ENCODE data around the gene TYRO3. TPM values are rescaled to one million over a fixed set of nuclear protein-coding genes. Genes with fewer than 3 reads are reported as not detected.

Gene TYRO3
- total RNA-seq, 2 donors from 2014 or later = 4.1 to 8.5 TPM

DNA sequence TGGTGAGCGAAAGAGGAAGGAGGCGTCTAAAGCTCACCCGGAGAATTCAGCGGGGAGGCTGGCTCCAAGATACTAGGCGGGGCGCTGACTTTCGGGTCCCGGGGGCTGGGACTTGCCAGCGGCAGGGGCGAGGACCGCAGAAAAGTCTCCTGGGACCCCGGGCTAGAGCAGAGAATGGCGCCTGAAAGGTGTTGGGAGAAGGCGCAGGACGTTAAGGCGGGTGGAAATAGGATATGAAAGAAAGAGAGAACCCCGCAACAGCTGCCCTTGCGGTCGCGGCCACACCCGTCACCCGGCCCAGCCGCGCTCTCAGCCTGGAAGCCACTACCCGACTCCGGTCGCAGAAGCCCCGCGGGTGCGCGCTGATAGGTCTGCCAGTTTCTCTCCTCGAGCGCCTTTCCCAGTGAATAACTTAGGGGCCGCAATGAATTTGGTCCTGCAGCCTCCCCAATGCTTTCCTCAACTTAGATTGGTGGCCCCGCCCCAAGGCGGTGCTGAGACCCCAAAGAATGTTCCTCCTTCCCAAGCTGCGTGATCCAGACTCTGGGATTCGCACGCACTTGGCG lies 46.0 kb upstream of the TYRO3 start:
- H3K27ac ChIP-seq = no peak overlapping the region
- DNase-seq (ENCODE audit: low spot score) = no peak

DNA sequence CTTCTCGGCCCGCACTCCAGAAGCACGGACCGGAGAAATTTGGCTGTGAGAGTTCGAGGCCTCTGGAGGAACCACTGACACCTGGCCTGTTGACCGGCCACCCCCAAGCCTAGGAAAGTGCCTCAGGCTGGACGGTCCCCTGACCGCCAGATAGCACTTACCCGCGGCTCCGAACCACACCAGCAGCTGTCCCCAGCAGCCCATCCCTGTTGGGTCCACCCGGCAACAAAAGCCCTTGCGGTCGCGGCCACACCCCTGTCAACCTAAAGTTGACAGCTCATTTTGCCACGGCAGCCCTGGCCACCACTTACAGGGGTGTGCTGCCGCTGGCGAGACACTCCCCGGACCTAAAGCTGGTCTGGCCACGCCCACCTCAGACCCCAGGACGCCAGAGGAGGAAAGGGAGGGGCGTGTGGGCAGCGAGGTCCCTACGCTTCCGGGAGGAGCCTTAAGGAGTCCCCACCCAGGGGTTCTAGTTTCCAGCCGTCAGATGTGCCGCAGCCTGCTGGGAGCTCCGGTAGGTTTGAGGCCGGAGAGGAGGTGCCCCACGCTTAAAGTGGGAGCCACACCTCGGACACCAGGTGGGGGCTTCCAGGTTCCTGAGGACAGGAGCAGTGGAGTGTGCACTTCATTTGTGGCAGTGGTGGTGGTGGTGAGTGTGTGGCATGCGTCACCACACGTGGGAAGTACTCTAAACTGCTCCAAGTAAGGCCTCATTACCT lies 45.3 kb upstream of the TYRO3 start, which contains the start of gene LTK:
LTK (minus strand) TSS at position 322 of the 722 bp plus-strand sequence; CDS start at position 204, 118 bp downstream.
- H3K4me1 ChIP-seq = peaks cover 0 to 29% of the 10 kb centered on the region in 2 donors
- no peak for DNase-seq (ENCODE audit: low spot score)
- no peak within 1 kb of the TSS for H3K27ac ChIP-seq
- TF ChIP-seq, protein P1, sequence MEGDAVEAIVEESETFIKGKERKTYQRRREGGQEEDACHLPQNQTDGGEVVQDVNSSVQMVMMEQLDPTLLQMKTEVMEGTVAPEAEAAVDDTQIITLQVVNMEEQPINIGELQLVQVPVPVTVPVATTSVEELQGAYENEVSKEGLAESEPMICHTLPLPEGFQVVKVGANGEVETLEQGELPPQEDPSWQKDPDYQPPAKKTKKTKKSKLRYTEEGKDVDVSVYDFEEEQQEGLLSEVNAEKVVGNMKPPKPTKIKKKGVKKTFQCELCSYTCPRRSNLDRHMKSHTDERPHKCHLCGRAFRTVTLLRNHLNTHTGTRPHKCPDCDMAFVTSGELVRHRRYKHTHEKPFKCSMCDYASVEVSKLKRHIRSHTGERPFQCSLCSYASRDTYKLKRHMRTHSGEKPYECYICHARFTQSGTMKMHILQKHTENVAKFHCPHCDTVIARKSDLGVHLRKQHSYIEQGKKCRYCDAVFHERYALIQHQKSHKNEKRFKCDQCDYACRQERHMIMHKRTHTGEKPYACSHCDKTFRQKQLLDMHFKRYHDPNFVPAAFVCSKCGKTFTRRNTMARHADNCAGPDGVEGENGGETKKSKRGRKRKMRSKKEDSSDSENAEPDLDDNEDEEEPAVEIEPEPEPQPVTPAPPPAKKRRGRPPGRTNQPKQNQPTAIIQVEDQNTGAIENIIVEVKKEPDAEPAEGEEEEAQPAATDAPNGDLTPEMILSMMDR (IDR thresholded peaks at IDR 0.05) = no peak
- no peaks in the 10 kb centered on the region for H3K9me3 ChIP-seq
- H3K27me3 ChIP-seq = peaks cover 16 to 21% of the 10 kb centered on the region in 2 donors
- H3K4me3 ChIP-seq = peak within 1 kb of the TSS; percentile 24 to 49
- H3K36me3 ChIP-seq = no peaks in the 10 kb centered on the region

More for the DNA sequence above, 46.0 kb upstream of the TYRO3 start:
- Histone ChIP-seq H3K4me3 (peak overlapping the region; percentile 24 to 49), H3K4me1 (peaks cover 0 to 29% of the 10 kb centered on the region in 2 donors), H3K27me3 (peaks cover 16 to 21% of the 10 kb centered on the region in 2 donors), H3K36me3 (no peaks in the 10 kb centered on the region), H3K9me3 (no peaks in the 10 kb centered on the region)
- TF ChIP-seq, protein P1 (IDR thresholded peaks at IDR 0.05) = no peak

DNA sequence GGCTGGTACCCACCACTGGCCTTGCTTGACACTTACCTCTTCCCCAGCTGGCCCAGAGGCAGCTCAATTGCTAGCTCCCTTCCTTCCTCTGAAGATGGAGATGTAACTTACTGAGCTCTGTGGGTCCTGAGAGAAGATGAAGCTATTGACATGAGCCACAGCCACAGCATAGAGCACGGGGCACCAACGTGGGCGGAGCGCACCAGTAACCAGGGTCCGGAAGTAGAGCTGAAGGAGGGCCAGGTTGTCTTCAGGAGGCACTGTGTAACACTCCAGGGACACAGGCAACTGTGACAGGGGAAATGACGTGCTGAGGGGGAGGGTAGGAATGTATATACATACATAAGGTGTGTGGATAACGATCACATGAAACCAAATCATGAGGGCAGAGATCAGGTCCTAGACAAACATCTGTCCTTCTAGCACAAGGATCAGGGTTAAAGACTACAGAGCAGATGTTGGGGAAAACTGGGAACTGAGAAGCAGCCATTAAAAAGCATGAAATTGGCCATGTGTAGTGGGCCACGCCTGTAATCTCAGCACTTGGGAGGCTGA lies 41.0 kb upstream of the TYRO3 start:
- TF ChIP-seq, protein P1 (IDR thresholded peaks at IDR 0.05) = no peak
- Histone ChIP-seq H3K27ac (no peak overlapping the region), H3K36me3 (no peaks in the 10 kb centered on the region), H3K27me3 (peaks cover under 1 to 7% of the 10 kb centered on the region in 2 donors), H3K9me3 (no peaks in the 10 kb centered on the region), H3K4me3 (no peak overlapping the region), H3K4me1 (peaks cover 0 to 11% of the 10 kb centered on the region in 2 donors)
- DNase-seq (ENCODE audit: low spot score) = no peak

DNA sequence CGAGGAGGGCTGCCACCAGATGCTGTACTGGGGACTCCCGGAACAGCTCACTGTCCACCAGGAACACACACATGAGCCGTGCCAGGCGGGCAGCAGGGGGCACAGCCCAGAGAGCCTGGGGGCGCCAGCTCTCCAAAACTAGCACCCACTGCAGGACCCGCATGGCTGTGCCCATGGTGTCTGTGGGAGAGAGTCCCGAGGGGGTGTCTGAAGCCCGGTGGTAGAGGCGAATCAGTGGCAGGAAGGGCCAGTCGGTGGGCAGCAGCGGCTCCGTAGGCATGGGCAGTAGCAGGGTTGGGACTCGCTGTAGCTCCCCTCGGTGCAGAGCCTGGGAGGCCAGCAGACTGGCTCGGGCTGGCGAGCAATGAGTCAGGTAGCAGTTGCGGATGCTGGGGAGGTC lies 38.4 kb upstream of the TYRO3 start:
- no peaks in the 10 kb centered on the region for H3K9me3 ChIP-seq
- H3K4me3 ChIP-seq = no peak overlapping the region
- TF ChIP-seq, protein P1 (IDR thresholded peaks at IDR 0.05) = no peak
- peaks cover 2% of the 10 kb centered on the region for H3K36me3 ChIP-seq
- DNase-seq (ENCODE audit: low spot score) = no peak
- H3K27ac ChIP-seq = no peak overlapping the region
- H3K4me1 ChIP-seq = no peaks in the 10 kb centered on the region
- H3K27me3 ChIP-seq = no peaks in the 10 kb centered on the region

DNA sequence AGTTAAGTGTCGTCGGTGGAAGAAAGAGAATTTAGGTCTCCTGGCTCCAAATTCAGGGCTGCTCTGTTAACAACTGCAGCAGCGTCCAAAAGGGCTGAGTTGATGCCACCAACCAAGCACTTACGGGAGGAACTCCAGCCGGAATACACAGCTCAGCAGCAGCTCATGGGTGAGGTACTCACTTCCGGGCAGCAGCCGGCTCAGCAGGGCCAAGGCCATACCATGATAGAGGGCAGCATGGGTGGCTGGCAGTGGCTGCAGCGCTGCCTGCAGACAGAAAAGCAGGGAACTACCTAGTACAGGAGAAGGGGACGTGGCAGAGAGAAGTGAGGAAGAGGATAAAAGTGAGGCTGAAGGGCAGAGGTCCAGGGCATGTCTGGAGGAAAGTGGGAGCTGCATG lies 37.4 kb upstream of the TYRO3 start:
- H3K36me3 ChIP-seq = peaks cover 12% of the 10 kb centered on the region

More for the DNA sequence above, 37.4 kb upstream of the TYRO3 start:
- no peak for DNase-seq (ENCODE audit: low spot score)
- Histone ChIP-seq H3K4me1 (no peaks in the 10 kb centered on the region), H3K9me3 (no peaks in the 10 kb centered on the region), H3K27me3 (no peaks in the 10 kb centered on the region), H3K27ac (no peak overlapping the region), H3K4me3 (no peak overlapping the region)
- TF ChIP-seq, protein P1 (IDR thresholded peaks at IDR 0.05) = no peak
